GM19468 (cell line): ENCODE measurements around the gene C9orf152.
"Not testable (repeated sequence)": the region's sequence is repeated elsewhere in the genome, so short reads cannot be mapped to it uniquely, and the experiment has no call there.

Experiments
- ATAC-seq: cut with Tn5 transposase; IDR thresholded peaks from one replicate; pipeline ENCODE4 v1.9.1; 2021; ENCODE audit warnings: mild to moderate bottlenecking, moderate library complexity, moderate number of reproducible peaks; ENCODE audit not compliant: unreplicated experiment; ENCODE audit errors: extremely low read depth

C9orf152 gene

GRCh38 chr9:110217656-110218099 is 9.7 kb upstream of the C9orf152 start:
- ATAC-seq = no peak

DNA sequence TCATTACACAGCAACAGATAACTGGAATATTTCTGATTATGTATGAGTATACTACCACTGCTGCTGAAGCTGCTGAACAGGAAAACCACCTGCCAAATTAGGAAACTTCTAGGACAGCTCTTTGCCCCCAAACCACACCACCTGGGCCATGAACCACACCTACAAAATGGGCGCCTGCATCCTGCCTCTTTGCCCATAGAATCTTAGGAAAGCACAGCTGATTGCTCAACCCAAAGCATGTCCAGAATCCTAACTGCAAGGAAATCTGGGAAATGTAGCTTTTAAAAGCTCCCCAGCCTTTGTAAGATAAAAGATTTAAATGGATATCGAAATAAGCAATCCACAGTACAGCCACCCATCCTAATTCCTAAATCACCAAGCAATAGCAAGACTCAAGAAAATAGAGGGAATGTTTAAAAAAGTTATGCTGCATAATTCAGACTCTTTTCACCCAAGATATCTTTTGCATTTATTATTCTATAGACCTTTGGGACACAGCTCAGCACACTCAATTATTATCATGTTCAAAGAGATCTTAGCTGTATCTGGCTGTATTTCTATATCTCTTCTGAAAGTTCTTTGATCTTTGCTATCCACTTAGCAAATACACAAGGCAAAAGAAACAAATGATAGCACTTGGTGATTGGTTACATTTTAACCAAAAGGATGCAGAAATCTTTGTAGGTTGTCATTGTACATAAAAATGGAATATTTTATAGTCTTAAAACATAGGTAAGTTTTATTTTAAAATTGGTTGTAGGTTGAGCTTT is 6.8 kb upstream of the C9orf152 start:
- no peak for ATAC-seq

- no peak for ATAC-seq
Measured at GRCh38 chr9:110214090-110214489, 6.1 kb upstream of the C9orf152 start.

DNA sequence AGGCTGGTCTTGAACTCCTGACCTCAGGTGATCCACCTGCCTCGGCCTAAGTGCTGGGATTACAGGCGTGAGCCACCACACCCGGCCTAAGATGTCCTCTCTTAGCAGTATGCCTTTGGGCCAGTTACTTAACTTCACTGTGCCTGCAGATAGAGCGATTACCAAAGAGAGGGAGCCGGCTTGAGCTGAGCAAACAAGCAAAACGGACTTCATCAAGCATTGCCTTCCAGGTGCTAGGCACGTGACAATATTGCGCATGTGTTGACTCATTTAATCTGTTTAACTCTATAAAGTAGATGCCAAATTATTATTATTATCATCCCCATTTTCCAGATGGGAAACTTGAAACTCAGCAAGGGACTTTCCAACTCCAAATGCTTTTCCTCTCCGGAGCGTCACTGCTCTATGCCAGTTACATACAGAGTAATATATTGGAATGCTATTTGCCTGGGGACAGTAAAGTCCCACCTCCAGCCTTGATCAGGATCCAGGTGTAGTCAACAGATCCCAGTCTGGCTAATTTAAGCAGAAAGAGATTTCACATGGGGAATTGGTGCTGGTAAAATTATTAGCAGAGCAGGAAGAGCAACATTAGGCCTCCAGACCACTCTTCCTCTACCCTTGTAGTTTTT is 5.6 kb upstream of the C9orf152 start:
- no peak for ATAC-seq

GRCh38 chr9:110207071-110207641 is 803 bp downstream of the C9orf152 start:
- ATAC-seq = no peak

GRCh38 chr9:110206389-110206788 is 1.6 kb downstream of the C9orf152 start:
- no peak for ATAC-seq

- ATAC-seq = not testable (repeated sequence)
Measured at GRCh38 chr9:110205612-110206011, 2.3 kb downstream of the C9orf152 start.

DNA sequence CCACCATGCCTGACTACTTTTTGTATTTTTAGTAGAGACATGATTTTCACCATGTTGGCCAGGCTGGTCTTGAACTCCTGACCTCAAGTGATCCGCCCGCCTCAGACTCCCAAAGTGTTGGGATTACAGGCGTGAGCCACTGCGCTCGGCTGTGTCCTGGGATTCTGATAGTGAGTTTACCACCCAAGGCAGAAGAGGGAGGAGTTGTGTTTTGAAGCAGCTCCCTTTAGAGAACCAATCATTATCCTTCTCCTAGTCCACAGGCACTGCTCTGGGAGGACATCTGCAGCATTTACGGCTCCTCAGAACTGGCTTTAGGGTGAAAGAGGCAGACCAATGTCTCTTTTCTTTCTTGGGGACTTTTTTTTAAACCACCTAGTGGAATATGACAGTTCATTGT is 5.7 kb downstream of the C9orf152 start:
- ATAC-seq = no peak

DNA sequence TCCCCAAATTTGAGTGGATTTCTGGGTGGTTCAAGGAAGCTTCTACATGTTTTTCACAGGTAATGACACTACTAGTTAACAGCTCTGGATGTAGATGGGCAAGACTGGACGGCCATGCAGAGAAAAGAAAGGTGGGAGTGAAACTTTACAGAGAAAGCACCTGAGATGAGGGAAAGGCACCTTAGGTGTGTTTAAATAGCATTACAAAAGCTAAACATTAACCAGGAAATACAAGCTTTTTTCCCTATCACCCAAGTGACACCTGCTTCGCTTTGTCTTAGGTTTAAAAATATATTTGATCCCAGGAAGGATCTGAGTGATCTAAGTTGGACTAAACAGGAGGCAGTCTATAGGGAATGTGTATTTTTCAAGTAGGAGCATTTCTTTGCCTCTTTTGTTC is 8.3 kb downstream of the C9orf152 start:
- no peak for ATAC-seq

DNA sequence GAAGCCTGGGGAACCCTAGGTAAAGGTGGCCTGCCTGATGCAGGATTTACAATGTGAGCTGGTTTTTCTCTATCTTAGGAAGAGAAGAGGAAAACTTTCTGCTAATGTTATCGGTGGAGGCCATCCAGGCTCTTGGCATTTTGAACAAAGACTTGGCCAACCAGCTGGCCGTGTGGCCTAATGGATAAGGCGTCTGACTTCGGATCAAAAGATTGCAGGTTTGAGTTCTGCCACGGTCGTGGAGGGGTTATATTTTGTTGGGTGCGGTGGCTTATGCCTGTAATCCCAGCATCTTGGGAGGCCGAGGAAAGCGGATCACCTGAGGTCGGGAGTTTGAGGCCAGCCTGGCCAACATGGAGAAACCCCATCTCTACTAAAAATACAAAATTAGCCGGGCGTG is 9.6 kb downstream of the C9orf152 start:
- no peak for ATAC-seq

GRCh38 chr9:110197330-110198187 is 10.4 kb downstream of the C9orf152 start:
- no peak for ATAC-seq

- not testable (repeated sequence) for ATAC-seq
Measured at GRCh38 chr9:110196084-110196499, 11.9 kb downstream of the C9orf152 start.

DNA sequence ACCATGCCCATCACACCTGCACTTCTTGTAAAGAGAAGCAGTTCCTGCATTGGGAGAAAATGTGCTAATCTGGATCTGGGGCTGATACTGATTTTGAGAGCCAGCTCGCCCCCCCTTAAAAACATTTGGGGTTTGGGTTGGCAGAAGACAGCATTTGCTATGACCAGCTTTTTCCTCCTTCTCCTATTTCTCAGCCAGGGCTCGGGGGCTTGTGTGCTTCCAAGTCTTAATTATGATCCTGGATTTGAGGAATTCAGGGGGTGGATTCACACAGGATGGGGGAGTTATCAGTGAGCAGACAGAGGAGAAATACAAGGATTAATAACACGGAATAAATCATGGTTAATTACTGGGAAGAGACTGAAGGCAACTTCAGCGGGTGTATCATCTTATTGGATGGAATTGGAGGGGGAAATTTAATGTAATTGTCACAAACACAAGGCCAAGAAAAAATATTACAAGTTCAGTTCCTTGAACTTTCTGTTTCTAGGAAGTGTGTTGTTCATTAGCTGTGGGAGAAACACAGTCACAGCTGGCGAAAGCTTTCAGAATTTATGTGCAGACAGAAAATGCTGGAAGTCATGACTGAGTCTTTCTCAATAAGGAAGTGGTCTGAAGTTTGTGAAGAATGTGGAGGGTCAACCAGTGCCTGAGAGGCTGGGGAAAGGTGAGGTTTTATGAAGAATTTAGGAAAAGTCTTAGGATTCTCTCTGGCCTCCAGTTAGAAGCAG is 15.3 kb downstream of the C9orf152 start:
- ATAC-seq = no peak

DNA sequence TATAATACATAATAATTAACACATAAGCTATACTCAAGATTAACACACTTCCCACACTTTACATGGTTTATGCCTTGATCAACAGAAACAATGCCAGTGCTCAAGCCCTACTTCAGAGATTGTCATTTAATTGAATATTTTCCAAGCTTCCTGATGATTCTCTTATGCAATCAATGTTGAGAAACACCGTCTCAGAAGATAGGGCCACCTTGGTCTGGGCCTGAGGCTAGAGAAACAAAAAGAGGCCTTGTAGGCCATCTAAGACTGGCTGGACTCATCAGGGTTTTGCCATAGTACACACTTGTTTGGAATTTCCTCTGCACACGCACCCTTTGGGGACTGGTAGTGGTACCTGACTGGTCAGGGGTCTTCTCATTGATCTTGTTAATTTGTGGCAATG is 16.3 kb downstream of the C9orf152 start:
- no peak for ATAC-seq

- no peak for ATAC-seq
Measured at GRCh38 chr9:110189559-110190320, 18.2 kb downstream of the C9orf152 start.

GRCh38 chr9:110188991-110189390 is 19.0 kb downstream of the C9orf152 start:
- no peak for ATAC-seq

GRCh38 chr9:110188101-110188500 is 19.9 kb downstream of the C9orf152 start:
- ATAC-seq = no peak

DNA sequence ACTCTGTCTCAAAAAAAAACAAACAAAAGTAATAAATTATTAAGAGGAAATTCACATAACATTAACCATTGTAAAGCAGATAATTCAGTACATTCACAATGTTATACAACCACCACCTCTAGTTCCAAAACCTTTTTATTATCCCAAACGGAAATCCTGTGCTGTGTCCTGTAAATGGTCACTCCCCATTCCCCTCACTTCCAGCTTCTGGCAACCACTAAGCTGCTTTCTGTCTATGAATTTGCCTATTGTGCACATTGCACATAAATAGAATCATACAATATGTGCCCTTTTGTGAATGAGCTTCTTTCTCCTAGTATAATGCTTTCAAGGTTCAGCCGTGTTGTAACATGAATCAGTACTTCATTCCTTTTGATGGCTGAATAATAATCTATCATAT is 20.8 kb downstream of the C9orf152 start:
- no peak for ATAC-seq

- no peak for ATAC-seq
Measured at GRCh38 chr9:110186254-110186653, 21.7 kb downstream of the C9orf152 start.
